ENCODE data around the gene CIRBP. TPM values are rescaled to one million over a fixed set of nuclear protein-coding genes. Genes with fewer than 3 reads are reported as not detected.
A peak's percentile ranks its signal among the peaks of the same experiment; 100 is the strongest.

Gene CIRBP
- total and polyA plus RNA-seq, 2 of the 13 experiments (the other 11 are each of a cell fraction or from before 2014, with no cell fraction given): 133 to 140 TPM

DNA sequence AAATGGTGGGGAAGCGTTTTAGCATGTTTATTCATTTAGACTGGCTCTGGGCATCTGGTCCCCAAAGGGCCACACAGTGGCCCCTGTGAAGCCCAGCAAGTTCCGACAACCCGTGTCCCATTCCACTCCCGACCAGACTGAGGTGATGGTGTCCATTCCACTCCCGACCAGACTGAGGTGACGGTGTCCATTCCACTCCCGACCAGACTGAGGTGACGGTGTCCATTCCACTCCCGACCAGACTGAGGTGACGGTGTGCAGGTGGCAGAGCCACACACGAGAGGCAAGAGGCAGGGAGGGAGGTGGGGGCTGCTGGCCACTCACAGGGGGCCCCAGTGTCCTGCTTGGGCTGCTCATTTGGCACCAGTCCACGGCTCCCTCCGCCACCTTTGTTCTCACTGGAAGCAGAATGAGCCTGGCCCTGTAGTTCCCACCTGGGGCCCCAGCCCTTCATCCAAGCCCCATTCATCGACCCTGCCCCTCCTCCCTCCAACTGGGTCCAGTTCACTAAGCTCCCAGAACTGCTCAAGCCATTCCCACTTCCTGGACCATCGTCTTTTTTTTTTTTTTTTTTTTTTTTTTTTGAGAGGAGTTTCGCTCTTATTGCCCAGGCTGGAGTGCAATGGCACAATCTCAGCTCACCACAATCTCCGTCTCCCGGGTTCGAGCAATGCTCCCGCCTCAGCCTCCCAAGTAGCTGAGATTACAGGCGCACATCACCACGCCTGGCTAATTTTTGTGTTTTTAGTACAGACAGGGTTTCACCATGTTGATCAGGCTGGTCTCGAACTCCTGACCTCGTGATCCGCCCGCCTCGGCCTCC is 22.7 kb upstream of the CIRBP start (continued):
- TF ChIP-seq ZNF563 (CRISPR knock-in tag; IDR thresholded peaks at IDR 0.05): 0 out of 2 replicates have a peak, but pooled peaks have one; percentile 22
- TF ChIP-seq HNF4G (IDR thresholded peaks at IDR 0.05; ENCODE audit: borderline replicate concordance, low read depth, low read length): 0 out of 2 replicates have a peak, but pooled peaks have one; percentile 40
- peak; percentile 52; the same call in 1 of the 2 replicates for TF ChIP-seq HNF4G (CRISPR knock-in tag; IDR thresholded peaks at IDR 0.05; ENCODE audit: borderline replicate concordance, low read depth)
- TF ChIP-seq, protein P1, sequence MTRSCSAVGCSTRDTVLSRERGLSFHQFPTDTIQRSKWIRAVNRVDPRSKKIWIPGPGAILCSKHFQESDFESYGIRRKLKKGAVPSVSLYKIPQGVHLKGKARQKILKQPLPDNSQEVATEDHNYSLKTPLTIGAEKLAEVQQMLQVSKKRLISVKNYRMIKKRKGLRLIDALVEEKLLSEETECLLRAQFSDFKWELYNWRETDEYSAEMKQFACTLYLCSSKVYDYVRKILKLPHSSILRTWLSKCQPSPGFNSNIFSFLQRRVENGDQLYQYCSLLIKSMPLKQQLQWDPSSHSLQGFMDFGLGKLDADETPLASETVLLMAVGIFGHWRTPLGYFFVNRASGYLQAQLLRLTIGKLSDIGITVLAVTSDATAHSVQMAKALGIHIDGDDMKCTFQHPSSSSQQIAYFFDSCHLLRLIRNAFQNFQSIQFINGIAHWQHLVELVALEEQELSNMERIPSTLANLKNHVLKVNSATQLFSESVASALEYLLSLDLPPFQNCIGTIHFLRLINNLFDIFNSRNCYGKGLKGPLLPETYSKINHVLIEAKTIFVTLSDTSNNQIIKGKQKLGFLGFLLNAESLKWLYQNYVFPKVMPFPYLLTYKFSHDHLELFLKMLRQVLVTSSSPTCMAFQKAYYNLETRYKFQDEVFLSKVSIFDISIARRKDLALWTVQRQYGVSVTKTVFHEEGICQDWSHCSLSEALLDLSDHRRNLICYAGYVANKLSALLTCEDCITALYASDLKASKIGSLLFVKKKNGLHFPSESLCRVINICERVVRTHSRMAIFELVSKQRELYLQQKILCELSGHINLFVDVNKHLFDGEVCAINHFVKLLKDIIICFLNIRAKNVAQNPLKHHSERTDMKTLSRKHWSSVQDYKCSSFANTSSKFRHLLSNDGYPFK (CRISPR knock-in tag; IDR thresholded peaks at IDR 0.05; ENCODE audit: borderline replicate concordance): peak; percentile 70
- TF ChIP-seq, protein P2, sequence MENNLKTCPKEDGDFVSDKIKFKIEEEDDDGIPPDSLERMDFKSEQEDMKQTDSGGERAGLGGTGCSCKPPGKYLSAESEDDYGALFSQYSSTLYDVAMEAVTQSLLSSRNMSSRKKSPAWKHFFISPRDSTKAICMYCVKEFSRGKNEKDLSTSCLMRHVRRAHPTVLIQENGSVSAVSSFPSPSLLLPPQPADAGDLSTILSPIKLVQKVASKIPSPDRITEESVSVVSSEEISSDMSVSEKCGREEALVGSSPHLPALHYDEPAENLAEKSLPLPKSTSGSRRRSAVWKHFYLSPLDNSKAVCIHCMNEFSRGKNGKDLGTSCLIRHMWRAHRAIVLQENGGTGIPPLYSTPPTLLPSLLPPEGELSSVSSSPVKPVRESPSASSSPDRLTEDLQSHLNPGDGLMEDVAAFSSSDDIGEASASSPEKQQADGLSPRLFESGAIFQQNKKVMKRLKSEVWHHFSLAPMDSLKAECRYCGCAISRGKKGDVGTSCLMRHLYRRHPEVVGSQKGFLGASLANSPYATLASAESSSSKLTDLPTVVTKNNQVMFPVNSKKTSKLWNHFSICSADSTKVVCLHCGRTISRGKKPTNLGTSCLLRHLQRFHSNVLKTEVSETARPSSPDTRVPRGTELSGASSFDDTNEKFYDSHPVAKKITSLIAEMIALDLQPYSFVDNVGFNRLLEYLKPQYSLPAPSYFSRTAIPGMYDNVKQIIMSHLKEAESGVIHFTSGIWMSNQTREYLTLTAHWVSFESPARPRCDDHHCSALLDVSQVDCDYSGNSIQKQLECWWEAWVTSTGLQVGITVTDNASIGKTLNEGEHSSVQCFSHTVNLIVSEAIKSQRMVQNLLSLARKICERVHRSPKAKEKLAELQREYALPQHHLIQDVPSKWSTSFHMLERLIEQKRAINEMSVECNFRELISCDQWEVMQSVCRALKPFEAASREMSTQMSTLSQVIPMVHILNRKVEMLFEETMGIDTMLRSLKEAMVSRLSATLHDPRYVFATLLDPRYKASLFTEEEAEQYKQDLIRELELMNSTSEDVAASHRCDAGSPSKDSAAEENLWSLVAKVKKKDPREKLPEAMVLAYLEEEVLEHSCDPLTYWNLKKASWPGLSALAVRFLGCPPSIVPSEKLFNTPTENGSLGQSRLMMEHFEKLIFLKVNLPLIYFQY (CRISPR knock-in tag; IDR thresholded peaks at IDR 0.05; ENCODE audit: borderline replicate concordance): peak; percentile 88; the same call in 1 of the 2 replicates
- TF ChIP-seq, protein P3, sequence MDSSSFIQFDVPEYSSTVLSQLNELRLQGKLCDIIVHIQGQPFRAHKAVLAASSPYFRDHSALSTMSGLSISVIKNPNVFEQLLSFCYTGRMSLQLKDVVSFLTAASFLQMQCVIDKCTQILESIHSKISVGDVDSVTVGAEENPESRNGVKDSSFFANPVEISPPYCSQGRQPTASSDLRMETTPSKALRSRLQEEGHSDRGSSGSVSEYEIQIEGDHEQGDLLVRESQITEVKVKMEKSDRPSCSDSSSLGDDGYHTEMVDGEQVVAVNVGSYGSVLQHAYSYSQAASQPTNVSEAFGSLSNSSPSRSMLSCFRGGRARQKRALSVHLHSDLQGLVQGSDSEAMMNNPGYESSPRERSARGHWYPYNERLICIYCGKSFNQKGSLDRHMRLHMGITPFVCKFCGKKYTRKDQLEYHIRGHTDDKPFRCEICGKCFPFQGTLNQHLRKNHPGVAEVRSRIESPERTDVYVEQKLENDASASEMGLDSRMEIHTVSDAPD (CRISPR knock-in tag; IDR thresholded peaks at IDR 0.05): 0 out of 2 replicates have a peak, but pooled peaks have one; percentile 74
- peak; percentile 63; the same call in 1 of the 2 replicates for TF ChIP-seq ZNF746 (CRISPR knock-in tag; IDR thresholded peaks at IDR 0.05)
- TF ChIP-seq HNRNPL (IDR thresholded peaks at IDR 0.05; ENCODE audit: low read depth, low read length): peak; percentile 80
- TF ChIP-seq MTA1 (CRISPR knock-in tag; IDR thresholded peaks at IDR 0.05; ENCODE audit: borderline replicate concordance): peak; percentile 51; the same call in 1 of the 2 replicates
- peak; percentile 45 for TF ChIP-seq RXRA (CRISPR knock-in tag; IDR thresholded peaks at IDR 0.05)
- TF ChIP-seq SIN3A (IDR thresholded peaks at IDR 0.05; ENCODE audit: borderline replicate concordance, low read depth, low read length): 0 out of 2 replicates have a peak, but pooled peaks have one; percentile 38
- TF ChIP-seq ZFP37 (CRISPR knock-in tag; IDR thresholded peaks at IDR 0.05; ENCODE audit: borderline replicate concordance): 0 out of 2 replicates have a peak, but pooled peaks have one; percentile 25
- TF ChIP-seq, protein P4, sequence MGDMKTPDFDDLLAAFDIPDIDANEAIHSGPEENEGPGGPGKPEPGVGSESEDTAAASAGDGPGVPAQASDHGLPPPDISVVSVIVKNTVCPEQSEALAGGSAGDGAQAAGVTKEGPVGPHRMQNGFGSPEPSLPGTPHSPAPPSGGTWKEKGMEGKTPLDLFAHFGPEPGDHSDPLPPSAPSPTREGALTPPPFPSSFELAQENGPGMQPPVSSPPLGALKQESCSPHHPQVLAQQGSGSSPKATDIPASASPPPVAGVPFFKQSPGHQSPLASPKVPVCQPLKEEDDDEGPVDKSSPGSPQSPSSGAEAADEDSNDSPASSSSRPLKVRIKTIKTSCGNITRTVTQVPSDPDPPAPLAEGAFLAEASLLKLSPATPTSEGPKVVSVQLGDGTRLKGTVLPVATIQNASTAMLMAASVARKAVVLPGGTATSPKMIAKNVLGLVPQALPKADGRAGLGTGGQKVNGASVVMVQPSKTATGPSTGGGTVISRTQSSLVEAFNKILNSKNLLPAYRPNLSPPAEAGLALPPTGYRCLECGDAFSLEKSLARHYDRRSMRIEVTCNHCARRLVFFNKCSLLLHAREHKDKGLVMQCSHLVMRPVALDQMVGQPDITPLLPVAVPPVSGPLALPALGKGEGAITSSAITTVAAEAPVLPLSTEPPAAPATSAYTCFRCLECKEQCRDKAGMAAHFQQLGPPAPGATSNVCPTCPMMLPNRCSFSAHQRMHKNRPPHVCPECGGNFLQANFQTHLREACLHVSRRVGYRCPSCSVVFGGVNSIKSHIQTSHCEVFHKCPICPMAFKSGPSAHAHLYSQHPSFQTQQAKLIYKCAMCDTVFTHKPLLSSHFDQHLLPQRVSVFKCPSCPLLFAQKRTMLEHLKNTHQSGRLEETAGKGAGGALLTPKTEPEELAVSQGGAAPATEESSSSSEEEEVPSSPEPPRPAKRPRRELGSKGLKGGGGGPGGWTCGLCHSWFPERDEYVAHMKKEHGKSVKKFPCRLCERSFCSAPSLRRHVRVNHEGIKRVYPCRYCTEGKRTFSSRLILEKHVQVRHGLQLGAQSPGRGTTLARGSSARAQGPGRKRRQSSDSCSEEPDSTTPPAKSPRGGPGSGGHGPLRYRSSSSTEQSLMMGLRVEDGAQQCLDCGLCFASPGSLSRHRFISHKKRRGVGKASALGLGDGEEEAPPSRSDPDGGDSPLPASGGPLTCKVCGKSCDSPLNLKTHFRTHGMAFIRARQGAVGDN (CRISPR knock-in tag; IDR thresholded peaks at IDR 0.05): peak; percentile 83
- TF ChIP-seq HOXA3 (CRISPR knock-in tag; IDR thresholded peaks at IDR 0.05): peak; percentile 74; the same call in 1 of the 2 replicates

Measured in HepG2 (cell line).